Measurements from ENCODE around the gene SMARCA2. TPM values are rescaled to one million over a fixed set of nuclear protein-coding genes. Genes with fewer than 3 reads are reported as not detected.

SMARCA2 gene
- total and polyA plus RNA-seq, 9 donors = 108 to 404 (median 199) TPM

DNA sequence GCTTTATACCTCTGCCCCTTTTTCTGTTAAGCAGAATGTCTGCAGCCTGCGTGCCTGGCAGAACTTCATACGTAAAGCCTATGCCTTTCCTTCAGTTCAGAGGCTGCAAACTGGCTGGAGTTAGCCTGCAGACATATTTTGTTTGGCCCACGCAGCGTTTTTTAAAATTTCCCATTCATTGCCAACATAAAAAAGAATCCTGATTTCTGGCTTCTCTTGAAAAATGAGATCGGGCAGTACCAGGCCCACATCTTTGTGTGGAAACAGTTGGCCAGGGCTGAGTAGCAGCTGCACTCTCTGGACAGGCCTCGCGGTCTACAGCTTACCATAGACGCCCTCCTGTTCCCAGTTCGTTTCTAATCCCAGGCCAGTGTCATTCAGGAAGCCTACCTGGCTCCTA lies 104.4 kb downstream of the SMARCA2 start:
- no peak for DNase-seq
- intact Hi-C loops (cut with DNase I) = no loop called here
- Histone ChIP-seq H3K4me3 (no peak overlapping the region), H3K27ac (peak overlapping the region in 1 of 2 donors; percentile 22), H3K27me3 (no peaks in the 10 kb centered on the region), H3K9me3 (no peaks in the 10 kb centered on the region), H3K36me3 (no peaks in the 10 kb centered on the region), H3K4me1 (ENCODE audit: insufficient read depth) (peaks cover 11% of the 10 kb centered on the region)
- TF ChIP-seq EP300 (IDR thresholded peaks at IDR 0.05) = no peak
- 42 to 54% (median 43%) methylated on average over 9 of the region's 9 CpGs for WGBS, 3 donors

GRCh38 chr9:2120926-2121689 lies 106.0 kb downstream of the SMARCA2 start:
- Histone ChIP-seq H3K27me3 (no peaks in the 10 kb centered on the region), H3K27ac (peak overlapping the region; percentile 41 to 53), H3K9me3 (no peaks in the 10 kb centered on the region), H3K4me3 (no peak overlapping the region), H3K4me1 (ENCODE audit: insufficient read depth) (peaks cover 18% of the 10 kb centered on the region), H3K36me3 (no peaks in the 10 kb centered on the region)
- TF ChIP-seq EP300 (IDR thresholded peaks at IDR 0.05) (no peak), CTCF (IDR thresholded peaks at IDR 0.05) (peak in 1 of 3 donors; percentile 17), POLR2A (IDR thresholded peaks at IDR 0.05) (no peak)
- peak in 1 of 5 donors; percentile 25 for DNase-seq
- 36 to 37% (median 37%) methylated on average over 3 of the region's 3 CpGs for WGBS, 3 donors
- intact Hi-C loops (cut with DNase I) = loop anchor here in 3 of 4 donors (10.0 kb wide), 3 partner anchors 106 to 694 kb away; partner anchors contain the start of genes SMARCA2 (in 1 of the 3) and VLDLR (in 1 of the 3)

DNA sequence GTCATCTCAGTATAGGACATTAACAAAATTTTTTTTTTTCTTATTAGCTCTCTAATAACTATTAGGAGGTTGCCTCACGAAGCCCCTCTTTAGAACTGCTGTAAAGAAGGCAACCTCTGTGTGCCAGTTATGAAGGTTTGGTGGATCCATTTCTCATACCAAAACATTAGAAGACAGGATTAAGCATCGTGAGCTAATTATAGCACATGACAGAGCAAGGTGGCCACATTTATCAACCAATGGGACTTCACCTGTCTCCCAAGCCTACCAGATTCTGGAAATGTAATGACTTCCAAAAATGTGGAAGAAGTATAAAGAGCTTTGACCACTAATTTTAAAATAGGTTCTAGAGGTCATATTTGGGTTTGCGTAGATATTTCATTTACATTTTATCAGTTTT lies 107.2 kb downstream of the SMARCA2 start:
- peaks cover 25% of the 10 kb centered on the region for H3K4me1 ChIP-seq (ENCODE audit: insufficient read depth)
- 84 to 95% (median 94%) methylated on average over 3 of the region's 3 CpGs for WGBS, 3 donors

GRCh38 chr9:2125906-2126305 lies 110.8 kb downstream of the SMARCA2 start:
- intact Hi-C loops (cut with DNase I) = loop anchor here in 3 of 4 donors (10.0 kb wide), 3 partner anchors 111 to 689 kb away; partner anchors contain the start of genes SMARCA2 (in 1 of the 3) and VLDLR (in 1 of the 3)
- H3K4me3 ChIP-seq = peak overlapping the region; percentile 3
- H3K9me3 ChIP-seq = no peaks in the 10 kb centered on the region
- no peak for TF ChIP-seq EP300 (IDR thresholded peaks at IDR 0.05)
- TF ChIP-seq POLR2A (IDR thresholded peaks at IDR 0.05) = no peak
- no peak for TF ChIP-seq CTCF (IDR thresholded peaks at IDR 0.05)
- H3K36me3 ChIP-seq = no peaks in the 10 kb centered on the region
- H3K27ac ChIP-seq = peak overlapping the region; percentile 36 to 91
- peaks cover 29% of the 10 kb centered on the region for H3K4me1 ChIP-seq (ENCODE audit: insufficient read depth)
- no peak for DNase-seq
- WGBS, 3 donors = 2 to 7% (median 2%) methylated on average over 2 of the region's 2 CpGs
- no peaks in the 10 kb centered on the region for H3K27me3 ChIP-seq

More for the DNA sequence above, 107.2 kb downstream of the SMARCA2 start:
- intact Hi-C loops (cut with DNase I) = loop anchor here in 3 of 4 donors (10.0 kb wide), 3 partner anchors 107 to 693 kb away; partner anchors contain the start of genes SMARCA2 (in 1 of the 3) and VLDLR (in 1 of the 3)
- Histone ChIP-seq H3K27ac (no peak overlapping the region), H3K9me3 (no peaks in the 10 kb centered on the region), H3K36me3 (no peaks in the 10 kb centered on the region), H3K27me3 (no peaks in the 10 kb centered on the region), H3K4me3 (no peak overlapping the region)
- TF ChIP-seq POLR2A (IDR thresholded peaks at IDR 0.05) (no peak), EP300 (IDR thresholded peaks at IDR 0.05) (no peak), CTCF (IDR thresholded peaks at IDR 0.05) (no peak)
- DNase-seq = no peak
